HG03108 (cell line): ENCODE measurements around the gene DNAAF8.

Source experiments
- ATAC-seq: cut with Tn5 transposase; IDR thresholded peaks from one replicate; pipeline ENCODE4 v1.9.1; 2021; ENCODE audit warnings: moderate library complexity; ENCODE audit not compliant: unreplicated experiment

DNAAF8 gene

GRCh38 chr16:4734063-4734729 lies at the start of gene DNAAF8, which contains the start of gene ANKS3:
DNAAF8 (plus strand) TSS chr16:4734537; CDS start chr16:4736515, 1,978 bp downstream.
ANKS3 (minus strand) TSS chr16:4734271; CDS start chr16:4730149, 4,122 bp downstream.
- peak; percentile 67 for ATAC-seq

DNA sequence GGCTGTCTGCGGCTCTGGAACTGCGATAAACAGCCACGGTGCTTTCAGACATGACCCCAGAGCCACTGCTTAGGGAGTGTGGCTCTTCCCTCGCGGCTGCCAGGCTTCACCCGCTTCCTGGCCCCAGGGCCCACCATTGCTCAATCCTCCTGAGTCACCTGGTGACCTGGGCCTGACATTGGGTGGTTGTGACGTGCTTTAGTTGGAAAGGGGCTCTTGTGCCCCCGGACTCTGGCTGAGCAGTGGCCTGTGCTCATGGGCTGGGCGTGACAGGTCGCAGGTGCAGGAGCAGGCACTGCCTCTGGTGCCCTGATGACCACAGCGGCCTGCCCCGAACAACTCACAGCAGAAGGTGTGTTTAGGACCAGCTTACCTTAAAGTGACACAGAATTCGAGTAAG lies 49.6 kb upstream of the DNAAF8 start:
- ATAC-seq: no peak

DNA sequence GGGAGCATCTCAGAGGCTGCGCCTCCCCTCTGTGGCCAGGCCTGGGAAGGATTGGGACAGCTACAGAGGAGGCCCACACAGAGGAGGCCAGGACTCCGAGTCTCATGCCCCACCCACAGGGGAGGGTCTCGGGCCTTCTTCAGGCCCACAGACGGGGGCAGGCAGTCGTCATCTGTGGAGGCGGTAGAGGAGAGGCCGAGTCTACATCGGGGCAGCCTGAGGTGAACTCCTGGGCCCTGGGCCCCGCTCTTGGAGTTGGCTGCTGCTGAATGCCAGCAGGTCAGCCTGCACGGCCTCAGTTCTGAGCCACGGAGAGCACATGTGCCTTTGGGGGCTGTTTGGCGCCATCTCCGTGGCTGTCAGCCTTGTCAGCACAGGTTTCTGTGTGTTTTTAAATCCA lies 49.0 kb upstream of the DNAAF8 start:
- no peak for ATAC-seq

DNA sequence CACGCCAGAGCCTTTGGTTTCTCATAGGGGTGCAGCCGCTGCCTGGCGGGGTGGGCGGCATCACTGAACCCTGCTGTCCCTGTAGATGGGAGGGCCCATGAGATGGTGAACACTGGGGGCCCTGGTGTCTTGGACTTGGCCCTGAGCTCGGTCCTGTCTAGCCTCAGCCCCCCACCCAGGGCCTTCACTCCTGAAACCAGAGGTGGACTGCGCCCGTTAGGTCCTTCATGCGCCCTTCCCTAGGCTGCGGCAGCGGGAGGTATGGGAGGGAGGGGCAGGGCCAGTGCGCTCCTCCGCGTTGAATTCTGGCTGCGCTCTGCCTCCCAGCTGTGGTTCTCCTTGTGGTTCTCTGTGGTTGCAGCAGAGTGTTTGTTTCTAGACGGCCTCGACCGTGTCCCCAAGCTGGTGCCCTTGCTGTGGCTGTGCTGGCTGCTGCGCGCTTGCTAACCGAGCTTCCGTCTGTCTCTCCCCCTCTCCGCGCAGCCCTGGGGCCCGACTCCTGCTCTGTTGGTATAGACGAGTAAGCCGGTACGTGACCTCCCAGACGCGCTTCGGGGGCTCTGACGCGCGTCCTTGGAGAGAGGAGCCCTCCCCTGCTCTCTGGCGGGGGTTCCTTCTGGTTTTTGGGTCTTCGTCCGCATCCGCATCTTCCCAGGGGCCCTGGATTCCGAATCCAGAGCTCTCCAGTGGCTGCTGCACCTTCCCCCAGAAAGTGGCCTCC lies 48.4 kb upstream of the DNAAF8 start:
- ATAC-seq: no peak

- ATAC-seq: no peak
Measured at GRCh38 chr16:4686497-4687210, 47.7 kb upstream of the DNAAF8 start.

DNA sequence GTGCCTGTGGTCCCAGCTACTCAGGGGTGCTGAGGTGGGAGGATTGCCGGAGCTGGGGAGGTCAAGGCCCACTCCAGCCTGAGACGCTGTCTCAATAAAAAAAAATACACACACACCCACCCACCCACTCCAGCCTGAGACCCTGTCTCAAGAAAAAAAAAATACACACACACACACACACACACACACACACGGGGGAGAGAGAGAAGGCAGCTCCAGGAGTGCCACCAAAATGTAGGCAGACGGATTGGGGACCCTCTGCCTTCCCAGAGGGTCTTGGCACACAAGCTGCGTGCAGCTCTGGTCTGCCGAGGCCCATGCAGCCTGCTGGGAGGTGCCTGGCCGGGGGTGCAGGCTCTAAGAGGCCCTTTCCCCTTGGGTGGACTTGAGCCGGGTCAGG lies 46.9 kb upstream of the DNAAF8 start:
- no peak for ATAC-seq

- no peak for ATAC-seq
Measured at GRCh38 chr16:4687946-4688673, 46.2 kb upstream of the DNAAF8 start.

DNA sequence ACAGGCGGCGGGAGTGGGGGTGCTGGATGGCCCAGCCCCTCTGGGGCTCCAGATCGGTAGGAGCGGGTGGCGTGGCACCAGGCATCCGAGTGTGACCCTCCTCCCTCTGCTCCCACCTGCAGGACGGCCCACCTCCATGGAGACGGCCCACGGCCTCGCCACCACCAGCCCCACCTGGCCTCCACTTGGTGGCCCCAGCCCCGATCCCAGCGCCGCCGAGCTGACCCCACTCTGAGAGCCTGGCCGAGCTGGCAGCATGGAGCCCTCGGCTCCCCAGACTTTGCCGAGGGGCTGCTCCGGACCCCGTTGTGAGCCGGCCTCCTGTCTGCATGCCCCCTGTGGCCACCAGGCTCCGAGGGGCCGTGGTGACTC lies 45.7 kb upstream of the DNAAF8 start:
- ATAC-seq: no peak

GRCh38 chr16:4689091-4689671 lies 45.2 kb upstream of the DNAAF8 start:
- no peak for ATAC-seq

DNA sequence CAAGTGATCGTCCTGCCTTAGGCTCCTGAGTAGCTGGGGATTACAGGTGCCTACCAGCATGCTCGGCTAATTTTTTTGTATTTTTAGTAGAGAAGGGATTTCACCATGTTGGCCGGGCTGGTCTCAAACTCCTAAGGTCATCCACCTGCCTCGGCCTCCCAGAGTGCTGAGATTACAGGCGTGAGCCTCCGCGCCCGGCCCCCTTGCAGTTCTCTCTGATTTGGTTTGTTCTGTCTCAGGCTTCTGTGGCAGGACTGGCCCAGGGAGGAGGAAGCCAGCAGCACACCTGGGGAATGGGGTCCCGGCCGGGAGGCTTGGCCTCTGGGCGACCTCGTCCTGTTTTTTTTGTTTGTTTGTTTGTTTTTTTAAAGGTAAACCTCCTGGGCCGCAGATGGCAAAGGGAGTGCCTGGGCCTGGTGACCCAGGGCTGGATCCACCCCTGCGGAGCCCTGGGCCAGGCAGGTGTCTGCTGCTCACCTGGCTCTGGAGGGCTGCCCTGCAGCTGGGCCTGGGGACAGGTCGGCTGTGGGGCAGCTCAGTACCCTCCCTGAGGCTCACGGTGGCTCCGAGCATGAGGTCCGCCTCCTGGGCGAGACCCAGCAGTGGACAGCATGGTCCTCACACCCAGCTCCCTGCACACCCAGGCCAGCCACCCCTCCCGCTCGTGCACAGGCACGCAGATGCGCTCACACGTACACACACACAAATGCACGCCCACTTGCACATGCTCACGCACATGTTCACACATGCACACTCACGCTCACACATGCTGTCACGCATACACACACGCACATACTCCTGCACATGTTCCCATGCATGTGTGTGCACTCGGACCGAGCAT lies 44.3 kb upstream of the DNAAF8 start:
- ATAC-seq: no peak

GRCh38 chr16:4690946-4691665 lies 43.2 kb upstream of the DNAAF8 start:
- no peak for ATAC-seq

DNA sequence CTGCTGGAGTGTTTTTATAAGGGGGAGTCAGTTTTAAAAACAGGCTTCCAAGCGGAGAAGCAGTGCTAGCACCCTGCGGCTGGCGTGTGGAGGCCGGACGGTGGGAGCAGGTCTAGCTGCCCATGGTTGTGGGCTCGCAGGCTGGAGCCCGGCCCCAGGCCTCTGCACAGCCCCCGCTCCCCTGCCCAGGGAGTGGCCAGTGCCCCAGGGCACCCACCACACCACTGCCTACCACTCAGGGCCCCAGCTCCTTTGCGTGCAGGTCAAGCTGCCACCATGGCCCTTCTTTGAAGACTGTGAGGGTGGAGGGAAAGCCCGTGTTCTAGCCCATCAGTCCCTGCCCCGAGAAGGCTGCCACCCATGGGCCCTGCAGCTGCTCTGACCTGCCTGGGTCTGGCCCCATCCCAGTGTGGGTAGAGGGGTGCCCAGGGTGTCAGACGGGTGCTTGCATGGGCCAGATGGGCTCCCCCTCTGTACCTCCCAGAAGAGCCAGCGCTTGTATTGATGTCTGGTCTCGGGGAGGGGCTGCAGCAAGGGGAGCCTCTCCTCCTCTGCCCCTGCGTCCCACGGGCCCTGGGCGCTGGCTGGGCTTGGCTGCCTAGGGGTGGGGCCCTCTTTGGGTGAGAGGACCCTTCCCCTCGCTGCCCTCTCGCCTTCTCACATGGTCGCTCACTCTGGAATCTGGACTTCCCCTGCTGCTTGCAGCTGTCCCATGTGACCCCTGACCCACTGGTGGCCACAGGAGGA lies 42.5 kb upstream of the DNAAF8 start:
- no peak for ATAC-seq

DNA sequence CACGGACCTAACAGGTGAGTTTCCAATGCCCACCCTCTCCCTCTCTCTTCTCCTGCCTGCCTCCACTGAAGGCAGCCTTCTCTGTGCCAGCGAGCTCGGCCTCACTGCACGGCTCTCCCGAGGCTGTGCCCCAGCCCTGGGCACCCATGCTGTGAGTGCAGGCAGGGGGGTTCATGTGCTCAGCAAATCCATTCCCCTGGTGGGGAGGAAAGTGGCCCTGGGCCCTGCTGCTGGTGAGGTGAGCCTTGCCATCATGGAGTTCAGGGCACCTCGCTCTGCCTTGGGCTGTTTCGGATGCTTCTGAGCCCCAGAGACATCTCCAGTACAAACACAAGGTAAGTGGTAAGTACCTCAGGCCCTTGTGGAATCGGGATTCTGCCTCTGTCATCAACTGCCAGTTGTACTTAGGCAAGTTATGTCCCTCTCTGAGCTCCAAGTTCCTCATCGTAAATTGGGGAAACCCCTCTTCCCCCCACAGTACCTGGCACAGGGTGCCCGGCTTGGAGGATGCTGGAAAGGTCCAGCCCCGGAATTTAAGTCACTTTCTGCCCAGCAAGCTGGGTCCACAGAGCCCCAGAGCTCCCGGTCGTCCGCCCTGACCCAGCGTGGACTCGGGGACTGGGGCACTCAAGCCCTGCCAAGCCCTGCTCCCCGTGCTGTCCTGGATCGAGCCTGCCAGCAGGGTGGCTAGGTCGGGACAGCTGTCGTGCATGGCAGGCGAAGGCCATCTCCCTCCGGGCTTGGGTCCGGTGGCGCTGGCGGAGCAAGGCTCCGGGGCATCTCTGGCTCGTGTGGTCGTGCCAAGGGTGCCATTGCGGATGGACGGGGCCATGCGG lies 41.7 kb upstream of the DNAAF8 start:
- ATAC-seq: peak; percentile 11

DNA sequence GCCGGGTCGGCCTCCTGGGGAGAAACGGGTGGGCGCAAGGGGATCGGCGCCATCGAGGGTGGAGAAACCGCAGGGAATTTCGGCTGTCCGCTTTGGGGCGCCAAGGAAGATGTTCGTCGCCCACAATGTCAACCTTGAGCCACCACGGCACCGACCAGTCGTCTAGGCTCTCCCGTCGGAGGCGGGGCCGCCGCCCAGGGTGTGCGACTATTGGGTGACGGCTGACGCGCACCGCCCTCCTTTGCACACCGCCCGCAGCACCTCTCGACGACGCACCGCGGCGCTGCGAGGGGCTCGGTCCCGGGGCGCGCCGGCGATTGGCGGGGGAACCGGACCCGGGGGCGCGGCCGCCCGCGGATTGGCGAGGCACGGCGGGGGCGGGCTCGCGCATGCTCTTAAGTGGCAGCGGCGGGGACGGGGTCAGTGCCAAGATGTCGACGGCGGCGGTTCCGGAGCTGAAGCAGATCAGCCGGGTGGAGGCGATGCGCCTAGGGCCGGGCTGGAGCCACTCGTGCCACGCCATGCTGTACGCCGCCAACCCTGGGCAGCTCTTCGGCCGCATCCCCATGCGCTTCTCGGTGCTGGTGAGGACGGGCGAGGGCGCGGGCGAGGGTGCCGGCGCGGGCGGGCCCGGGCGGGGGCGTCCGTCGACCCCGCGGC lies 40.9 kb upstream of the DNAAF8 start, which contains the start of gene NUDT16L1:
Gene NUDT16L1 (plus strand): TSS at position 267 of the 660 bp plus-strand sequence. CDS start 165 bp downstream, at position 432.
- peak; percentile 90 for ATAC-seq

DNA sequence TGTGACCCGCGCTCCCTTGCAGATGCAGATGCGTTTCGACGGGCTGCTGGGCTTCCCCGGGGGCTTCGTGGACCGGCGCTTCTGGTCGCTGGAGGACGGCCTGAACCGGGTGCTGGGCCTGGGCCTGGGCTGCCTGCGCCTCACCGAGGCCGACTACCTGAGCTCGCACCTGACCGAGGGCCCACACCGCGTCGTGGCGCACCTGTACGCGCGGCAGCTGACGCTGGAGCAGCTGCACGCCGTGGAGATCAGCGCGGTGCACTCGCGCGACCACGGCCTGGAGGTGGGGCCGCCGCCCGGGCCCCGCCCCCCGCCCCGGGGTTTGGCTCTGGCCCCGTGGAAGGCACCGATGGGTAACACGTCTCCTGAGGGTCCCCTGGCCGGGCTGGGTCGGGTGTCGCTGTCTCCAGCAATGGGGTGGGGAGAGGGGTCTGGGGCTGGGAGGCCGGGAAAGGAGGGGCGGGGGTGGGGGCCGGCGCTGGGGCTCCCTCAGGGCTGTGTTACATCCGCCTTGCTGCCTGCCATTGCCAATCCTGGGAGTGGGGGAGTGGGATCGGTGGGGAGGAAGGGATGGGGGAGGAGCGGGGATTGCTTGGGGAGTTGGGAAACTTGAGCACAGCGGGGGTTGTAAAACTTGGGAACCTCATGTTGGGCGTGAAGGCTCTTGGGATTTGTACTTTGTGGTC lies 40.2 kb upstream of the DNAAF8 start:
- no peak for ATAC-seq

- ATAC-seq: no peak
Measured at GRCh38 chr16:4694642-4695451, 39.5 kb upstream of the DNAAF8 start.
